Measurements from ENCODE around the gene AFAP1L2.
A peak's percentile ranks its signal among the peaks of the same experiment; 100 is the strongest.
"Not testable (repeated sequence)": the region's sequence is repeated elsewhere in the genome, so short reads cannot be mapped to it uniquely, and the experiment has no call there.

Gene AFAP1L2

GRCh38 chr10:114357515-114357996 lies 46.7 kb downstream of the AFAP1L2 start:
- DNase-seq, result no peak

GRCh38 chr10:114356751-114357514 lies 47.4 kb downstream of the AFAP1L2 start:
- no peak for DNase-seq

- DNase-seq, result no peak
These were observed 48.2 kb downstream of the AFAP1L2 start for GRCh38 chr10:114356126-114356525.

- DNase-seq, result no peak
These were observed 50.9 kb downstream of the AFAP1L2 start for GRCh38 chr10:114353383-114353782.

- no peak for DNase-seq
These were observed 51.5 kb downstream of the AFAP1L2 start for GRCh38 chr10:114352653-114353298.

- DNase-seq, result peak; percentile 92
These were observed 53.6 kb downstream of the AFAP1L2 start for GRCh38 chr10:114350751-114351150.

- peak; percentile 55 for DNase-seq
These were observed 54.6 kb downstream of the AFAP1L2 start for GRCh38 chr10:114349522-114350215.

- DNase-seq, result not testable (repeated sequence)
These were observed 55.2 kb downstream of the AFAP1L2 start for GRCh38 chr10:114349071-114349470.

- DNase-seq, result no peak
These were observed 56.5 kb downstream of the AFAP1L2 start for GRCh38 chr10:114347791-114348190.

GRCh38 chr10:114347241-114347640 lies 57.1 kb downstream of the AFAP1L2 start:
- DNase-seq, result no peak

GRCh38 chr10:114346176-114347031 lies 57.9 kb downstream of the AFAP1L2 start:
- DNase-seq, result no peak

- no peak for DNase-seq
These were observed 58.6 kb downstream of the AFAP1L2 start for GRCh38 chr10:114345701-114346100.

GRCh38 chr10:114343623-114344505 lies 60.4 kb downstream of the AFAP1L2 start:
- no peak for DNase-seq

GRCh38 chr10:114342976-114343375 lies 61.3 kb downstream of the AFAP1L2 start:
- no peak for DNase-seq

GRCh38 chr10:114340816-114341215 lies 63.5 kb downstream of the AFAP1L2 start:
- DNase-seq, result no peak

GRCh38 chr10:114337510-114338462 lies 66.5 kb downstream of the AFAP1L2 start:
- DNase-seq, result no peak

GRCh38 chr10:114336823-114337509 lies 67.3 kb downstream of the AFAP1L2 start:
- no peak for DNase-seq

GRCh38 chr10:114335614-114336013 lies 68.7 kb downstream of the AFAP1L2 start:
- DNase-seq, result no peak

- no peak for DNase-seq
These were observed 70.0 kb downstream of the AFAP1L2 start for GRCh38 chr10:114334301-114334700.

- DNase-seq, result not testable (repeated sequence)
These were observed 70.9 kb downstream of the AFAP1L2 start for GRCh38 chr10:114333441-114333840.

Data from eye (tissue), 1 donor.